ENCODE measurements around the gene USP9X. TPM values are rescaled to one million over a fixed set of nuclear protein-coding genes. Genes with fewer than 3 reads are reported as not detected.
"Not testable (repeated sequence)": the region's sequence is repeated elsewhere in the genome, so short reads cannot be mapped to it uniquely, and the experiment has no call there.

The USP9X gene
- total and polyA plus RNA-seq, 2 experiments from 2014 or later, result 23.8 to 114 TPM

- Histone ChIP-seq H3K4me2 (no peak overlapping the region), H3K9me2 (replicated peaks; ENCODE audit: insufficient read depth) (no peaks in the 10 kb centered on the region), H3K36me3 (replicated peaks; ENCODE audit: insufficient read depth, low read depth) (no peaks in the 10 kb centered on the region), H3K27ac (no peak overlapping the region), H3K4me1 (ENCODE audit: insufficient read depth) (no peaks in the 10 kb centered on the region), H4K20me1 (ENCODE audit: insufficient read depth, poor library complexity, severe bottlenecking) (no peaks in the 10 kb centered on the region), H3K4me3 (no peak overlapping the region), H2AFZ (no peak overlapping the region), H3K27me3 (no peaks in the 10 kb centered on the region), H3K79me2 (no peaks in the 10 kb centered on the region), H3K9me3 (ENCODE audit: low read depth) (no peaks in the 10 kb centered on the region)
- 25% methylated on average over 3 of the region's 3 CpGs for WGBS (ENCODE audit: low lambda C conversion rate, missing lambda C conversion rate)
- no peak for DNase-seq (ENCODE audit: low spot score)
- TF ChIP-seq EZH2 (IDR thresholded peaks at IDR 0.05; ENCODE audit: borderline replicate concordance) (no peak), CTCF (IDR thresholded peaks at IDR 0.05; ENCODE audit: poor library complexity) (no peak), EZH2phosphoT487 (IDR thresholded peaks at IDR 0.05; ENCODE audit: low read depth, severe bottlenecking, unreplicated experiment) (no peak)
These were observed 29.5 kb upstream of the USP9X start for GRCh38 chrX:41055740-41056139.

- H3K9me2 ChIP-seq (replicated peaks; ENCODE audit: insufficient read depth); H3K4me2 ChIP-seq; H4K20me1 ChIP-seq (ENCODE audit: insufficient read depth, poor library complexity, severe bottlenecking); H3K27ac ChIP-seq; H3K79me2 ChIP-seq; H2AFZ ChIP-seq; H3K4me1 ChIP-seq (ENCODE audit: insufficient read depth); H3K36me3 ChIP-seq (replicated peaks; ENCODE audit: insufficient read depth, low read depth); H3K4me3 ChIP-seq; H3K9me3 ChIP-seq (ENCODE audit: low read depth); H3K27me3 ChIP-seq; DNase-seq (ENCODE audit: low spot score): not testable (repeated sequence)
- WGBS (ENCODE audit: low lambda C conversion rate, missing lambda C conversion rate), result 89% methylated on average over 8 of the region's 8 CpGs
These were observed 22.0 kb upstream of the USP9X start for GRCh38 chrX:41063276-41063675.

GRCh38 chrX:41064018-41064417 lies 21.2 kb upstream of the USP9X start:
- TF ChIP-seq CTCF (IDR thresholded peaks at IDR 0.05; ENCODE audit: poor library complexity), result no peak
- no peak for TF ChIP-seq EZH2 (IDR thresholded peaks at IDR 0.05; ENCODE audit: borderline replicate concordance)
- no peak for TF ChIP-seq EZH2phosphoT487 (IDR thresholded peaks at IDR 0.05; ENCODE audit: low read depth, severe bottlenecking, unreplicated experiment)

GRCh38 chrX:41066391-41066790 lies 18.9 kb upstream of the USP9X start:
- H3K27ac ChIP-seq, result no peak overlapping the region
- H2AFZ ChIP-seq, result no peak overlapping the region
- H3K4me2 ChIP-seq, result no peak overlapping the region
- 81% methylated on average over 1 of the region's 1 CpG for WGBS (ENCODE audit: low lambda C conversion rate, missing lambda C conversion rate)
- TF ChIP-seq EZH2 (IDR thresholded peaks at IDR 0.05; ENCODE audit: borderline replicate concordance), result no peak
- TF ChIP-seq EZH2phosphoT487 (IDR thresholded peaks at IDR 0.05; ENCODE audit: low read depth, severe bottlenecking, unreplicated experiment), result no peak
- TF ChIP-seq CTCF (IDR thresholded peaks at IDR 0.05; ENCODE audit: poor library complexity), result no peak
- no peaks in the 10 kb centered on the region for H3K9me3 ChIP-seq (ENCODE audit: low read depth)
- H3K4me3 ChIP-seq, result no peak overlapping the region
- H3K9me2 ChIP-seq (replicated peaks; ENCODE audit: insufficient read depth), result no peaks in the 10 kb centered on the region
- DNase-seq (ENCODE audit: low spot score), result no peak
- no peaks in the 10 kb centered on the region for H4K20me1 ChIP-seq (ENCODE audit: insufficient read depth, poor library complexity, severe bottlenecking)
- no peaks in the 10 kb centered on the region for H3K79me2 ChIP-seq
- no peaks in the 10 kb centered on the region for H3K4me1 ChIP-seq (ENCODE audit: insufficient read depth)
- no peaks in the 10 kb centered on the region for H3K36me3 ChIP-seq (replicated peaks; ENCODE audit: insufficient read depth, low read depth)
- no peaks in the 10 kb centered on the region for H3K27me3 ChIP-seq

More at GRCh38 chrX:41064018-41064417, 21.2 kb upstream of the USP9X start:
- Histone ChIP-seq H3K4me2 (no peak overlapping the region), H3K27ac (no peak overlapping the region), H3K27me3 (no peaks in the 10 kb centered on the region), H3K4me3 (no peak overlapping the region), H3K79me2 (no peaks in the 10 kb centered on the region), H3K9me2 (replicated peaks; ENCODE audit: insufficient read depth) (no peaks in the 10 kb centered on the region), H3K9me3 (ENCODE audit: low read depth) (no peaks in the 10 kb centered on the region), H3K4me1 (ENCODE audit: insufficient read depth) (no peaks in the 10 kb centered on the region), H2AFZ (no peak overlapping the region), H4K20me1 (ENCODE audit: insufficient read depth, poor library complexity, severe bottlenecking) (no peaks in the 10 kb centered on the region), H3K36me3 (replicated peaks; ENCODE audit: insufficient read depth, low read depth) (no peaks in the 10 kb centered on the region)
- DNase-seq (ENCODE audit: low spot score), result no peak
- 84% methylated on average over 5 of the region's 5 CpGs for WGBS (ENCODE audit: low lambda C conversion rate, missing lambda C conversion rate)
